ENCODE measurements around the gene NT5C3B.
"Not testable (repeated sequence)": the region's sequence is repeated elsewhere in the genome, so short reads cannot be mapped to it uniquely, and the experiment has no call there.

NT5C3B gene

GRCh38 chr17:41835800-41836549, at the start of gene NT5C3B:
TSS of gene NT5C3B (minus strand) at chr17:41836232. CDS start at chr17:41836193, 39 bp downstream.
- DNase-seq (ENCODE audit: low spot score), result peak; percentile 60

GRCh38 chr17:41885733-41886132, 49.7 kb upstream of the NT5C3B start:
- no peak for DNase-seq (ENCODE audit: low spot score)

GRCh38 chr17:41882756-41883155, 46.7 kb upstream of the NT5C3B start:
- no peak for DNase-seq (ENCODE audit: low spot score)

GRCh38 chr17:41880130-41880529, 44.1 kb upstream of the NT5C3B start:
- no peak for DNase-seq (ENCODE audit: low spot score)

GRCh38 chr17:41874293-41874670, 38.2 kb upstream of the NT5C3B start:
- DNase-seq (ENCODE audit: low spot score), result not testable (repeated sequence)

- DNase-seq (ENCODE audit: low spot score), result no peak
Measured at GRCh38 chr17:41873559-41874292, 37.7 kb upstream of the NT5C3B start.

GRCh38 chr17:41871789-41872188, 35.8 kb upstream of the NT5C3B start:
- DNase-seq (ENCODE audit: low spot score), result no peak

GRCh38 chr17:41870627-41871026, 34.6 kb upstream of the NT5C3B start:
- DNase-seq (ENCODE audit: low spot score), result no peak

GRCh38 chr17:41870097-41870496, 34.1 kb upstream of the NT5C3B start:
- DNase-seq (ENCODE audit: low spot score), result no peak

GRCh38 chr17:41869426-41869825, 33.4 kb upstream of the NT5C3B start:
- no peak for DNase-seq (ENCODE audit: low spot score)

- DNase-seq (ENCODE audit: low spot score), result no peak
Measured at GRCh38 chr17:41868568-41868967, 32.5 kb upstream of the NT5C3B start.

GRCh38 chr17:41865596-41865893, 29.5 kb upstream of the NT5C3B start:
- no peak for DNase-seq (ENCODE audit: low spot score)

- DNase-seq (ENCODE audit: low spot score), result peak; percentile 82
Measured at GRCh38 chr17:41864836-41865595, 29.0 kb upstream of the NT5C3B start, which contains the start of gene KLHL11. TSS of gene KLHL11 (minus strand) at chr17:41865423. CDS start at chr17:41865370, 53 bp downstream.

- DNase-seq (ENCODE audit: low spot score), result peak; percentile 51
Measured at GRCh38 chr17:41864498-41864835, 28.4 kb upstream of the NT5C3B start.

- DNase-seq (ENCODE audit: low spot score), result peak; percentile 33
Measured at GRCh38 chr17:41863074-41863848, 27.2 kb upstream of the NT5C3B start.

- DNase-seq (ENCODE audit: low spot score), result no peak
Measured at GRCh38 chr17:41860254-41860931, 24.4 kb upstream of the NT5C3B start.

- DNase-seq (ENCODE audit: low spot score), result not testable (repeated sequence)
Measured at GRCh38 chr17:41851382-41851781, 15.3 kb upstream of the NT5C3B start.

GRCh38 chr17:41849251-41849990, 13.4 kb upstream of the NT5C3B start:
- no peak for DNase-seq (ENCODE audit: low spot score)

GRCh38 chr17:41848788-41849187, 12.8 kb upstream of the NT5C3B start:
- DNase-seq (ENCODE audit: low spot score), result no peak

GRCh38 chr17:41844971-41845370, 8.9 kb upstream of the NT5C3B start:
- no peak for DNase-seq (ENCODE audit: low spot score)

- not testable (repeated sequence) for DNase-seq (ENCODE audit: low spot score)
Measured at GRCh38 chr17:41840781-41841180, 4.7 kb upstream of the NT5C3B start.
